GM23248 (cell line): ENCODE measurements around the gene RER1. TPM values are rescaled to one million over a fixed set of nuclear protein-coding genes. Genes with fewer than 3 reads are reported as not detected.

Source experiments
- DNase-seq: peaks from one replicate; pipeline ENCODE4 v3.0.0-alpha.2; 2015
- H2AFZ ChIP-seq: fragments of 200-600 bp; sonication (generic); 2 replicates; pipeline ENCODE4 v1.6.1; 2016; ENCODE audit warnings: antibody characterized with exemption
- H3F3A ChIP-seq: fragments of 200-600 bp; sonication (generic); 2 replicates; pipeline ENCODE4 v1.6.1; 2016; ENCODE audit warnings: mild to moderate bottlenecking, antibody characterized with exemption, mixed run types; ENCODE audit not compliant: insufficient read depth
- H3K27ac ChIP-seq: fragments of 200-600 bp; sonication (generic); 2 replicates; pipeline ENCODE4 v1.5.1; 2016; ENCODE audit warnings: mild to moderate bottlenecking
- H3K27me3 ChIP-seq: fragments of 200-600 bp; sonication (generic); replicated peaks from 2 replicates; pipeline ENCODE4 v1.6.1; 2016; ENCODE audit warnings: mild to moderate bottlenecking; ENCODE audit not compliant: insufficient read depth
- H3K36me3 ChIP-seq: fragments of 200-600 bp; sonication (generic); 2 replicates; pipeline ENCODE4 v1.6.1; 2016; ENCODE audit warnings: low read depth, mild to moderate bottlenecking
- H3K4me1 ChIP-seq: fragments of 200-600 bp; sonication (generic); 2 replicates; pipeline ENCODE4 v1.6.1; 2016; ENCODE audit warnings: mild to moderate bottlenecking; ENCODE audit not compliant: insufficient read depth
- H3K4me2 ChIP-seq: fragments of 200-600 bp; sonication (generic); one replicate; pipeline ENCODE4 v1.6.1; 2016; ENCODE audit warnings: mild to moderate bottlenecking; ENCODE audit not compliant: unreplicated experiment
- H3K4me3 ChIP-seq: fragments of 200-600 bp; sonication (generic); 2 replicates; pipeline ENCODE4 v1.5.1; 2016; ENCODE audit warnings: mild to moderate bottlenecking
- H3K79me2 ChIP-seq: fragments of 200-600 bp; sonication (generic); 2 replicates; pipeline ENCODE4 v1.6.1; 2016; ENCODE audit warnings: mild to moderate bottlenecking; ENCODE audit not compliant: insufficient read depth
- H3K9ac ChIP-seq: fragments of 200-600 bp; sonication (generic); 2 replicates; pipeline ENCODE4 v1.6.1; 2016; ENCODE audit warnings: mild to moderate bottlenecking
- H3K9me2 ChIP-seq: fragments of 200-600 bp; sonication (generic); 2 replicates; pipeline ENCODE4 v1.6.1; 2016; ENCODE audit warnings: mixed run types, mild to moderate bottlenecking, moderate library complexity; ENCODE audit not compliant: insufficient read depth
- H3K9me3 ChIP-seq: fragments of 200-600 bp; sonication (generic); one replicate; pipeline ENCODE4 v1.6.1; 2017; ENCODE audit warnings: low read depth
- H4K20me1 ChIP-seq: fragments of 200-600 bp; sonication (generic); 2 replicates; pipeline ENCODE4 v1.6.0; 2016; ENCODE audit not compliant: insufficient read depth
- EZH2 ChIP-seq: fragments of 200-600 bp; sonication (generic); IDR thresholded peaks from 2 replicates; pipeline ENCODE4 v1.6.1; 2018; ENCODE audit warnings: antibody characterized with exemption, mild to moderate bottlenecking; ENCODE audit not compliant: insufficient read depth, poor library complexity, severe bottlenecking
- EZH2phosphoT487 ChIP-seq: fragments of 200-600 bp; sonication (generic); IDR thresholded peaks from 2 replicates; pipeline ENCODE4 v1.6.1; 2018; ENCODE audit warnings: antibody characterized with exemption, moderate library complexity, mild to moderate bottlenecking, low read depth; ENCODE audit not compliant: insufficient read depth
- WGBS, 2 experiments: methylation state at CpG; one replicate each; pipeline ENCODE4 v1.1.6; 2015 to 2017; ENCODE audit warnings: low lambda C conversion rate in 2 of 2, low coverage in 1 of 2; ENCODE audit errors: missing lambda C conversion rate in 2 of 2; 5-methylcytosine and 5-hydroxymethylcytosine counted together
- in situ Hi-C: fragments of 300-500 bp; cut with MboI; formaldehyde crosslinking; loops from 2 replicates; pipeline ENCODE4 v1.15.0; 2020
- polyA plus RNA-seq: library from polyadenylated mRNA; unstranded; fragments of >200 nt; fragmentation: Nextera tagmentation; extraction: Ambion mirVana; gene quantifications from 2 replicates; pipeline ENCODE4 v1.2.1, GENCODE V29; 2016
- total RNA-seq: library from RNA; depleted of rRNA; stranded (reverse); fragments of >200 nt; shearing (Covaris generic); gene quantifications from 2 replicates; pipeline ENCODE4 v1.2.3, GENCODE V29; 2014

Gene RER1
- total and polyA plus RNA-seq, 2 experiments from 2014 or later: 135 to 331 TPM

DNA sequence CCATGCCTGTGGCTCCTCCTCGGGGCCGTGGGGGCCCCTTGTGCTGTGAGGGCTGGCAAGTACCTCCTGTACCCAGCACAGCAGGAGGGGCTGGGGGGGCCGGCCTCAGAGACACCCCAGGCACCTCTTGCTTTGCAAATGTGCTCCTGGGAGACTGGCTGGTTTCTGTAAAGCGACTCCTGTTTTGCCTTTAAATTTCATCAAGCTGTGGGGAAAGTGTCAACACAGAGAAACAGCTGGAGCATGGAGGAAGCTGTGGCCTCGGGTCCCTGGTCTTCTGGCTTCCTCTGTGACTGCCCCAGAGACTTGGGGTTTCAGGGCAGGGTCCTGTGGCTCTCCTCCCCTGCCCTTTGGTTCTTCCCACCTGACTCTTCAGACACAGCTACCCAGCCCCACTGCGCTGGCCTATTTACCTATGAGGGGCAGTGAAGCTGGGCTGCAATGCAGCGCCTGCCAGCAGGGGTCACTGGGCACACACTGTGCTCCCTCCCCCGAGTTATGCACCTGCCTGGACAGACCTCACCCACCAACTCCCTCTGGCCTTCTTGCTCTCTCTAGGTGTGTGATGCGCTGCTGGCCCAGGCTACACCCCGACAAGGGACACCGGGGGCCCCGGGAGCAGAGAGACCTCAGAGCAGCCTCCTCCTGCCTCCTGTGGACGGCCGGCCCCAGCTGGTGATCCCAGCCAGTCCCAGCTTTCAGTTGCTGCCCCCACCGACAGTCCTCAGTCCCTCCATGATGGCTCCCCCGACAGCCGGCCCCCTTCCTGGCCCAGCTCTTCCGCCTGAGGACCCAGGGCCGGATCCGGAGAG, 38.3 kb downstream of the RER1 start:
- DNase-seq: no peak
- Histone ChIP-seq H3K4me1 (no peaks in the 10 kb centered on the region), H3K27me3 (peaks cover 26% of the 10 kb centered on the region), H3K27ac (no peak overlapping the region), H3K9me2 (no peaks in the 10 kb centered on the region), H3K4me3 (no peak overlapping the region), H3K36me3 (no peaks in the 10 kb centered on the region), H3K9ac (no peak overlapping the region), H3K9me3 (no peaks in the 10 kb centered on the region), H3K4me2 (no peak overlapping the region), H3K79me2 (no peaks in the 10 kb centered on the region), H3F3A (no peaks in the 10 kb centered on the region), H4K20me1 (no peaks in the 10 kb centered on the region), H2AFZ (no peak overlapping the region)
- TF ChIP-seq EZH2phosphoT487 (no peak), EZH2 (no peak)
- WGBS, 2 experiments: 68% methylated on average over 17 to 20 of the region's 20 CpGs
- in situ Hi-C loops: no loop called here

GRCh38 chr1:2430592-2430973, 38.9 kb downstream of the RER1 start:
- Histone ChIP-seq H3K9ac (no peak overlapping the region), H3K79me2 (no peaks in the 10 kb centered on the region), H4K20me1 (no peaks in the 10 kb centered on the region), H3K4me3 (no peak overlapping the region), H2AFZ (no peak overlapping the region), H3K9me3 (no peaks in the 10 kb centered on the region), H3F3A (no peaks in the 10 kb centered on the region), H3K36me3 (no peaks in the 10 kb centered on the region), H3K4me1 (no peaks in the 10 kb centered on the region), H3K27ac (no peak overlapping the region), H3K27me3 (peaks cover 21% of the 10 kb centered on the region), H3K9me2 (no peaks in the 10 kb centered on the region), H3K4me2 (no peak overlapping the region)
- in situ Hi-C loops: no loop called here
- TF ChIP-seq EZH2: no peak
- TF ChIP-seq EZH2phosphoT487: no peak
- WGBS, 2 experiments: 48 to 55% methylated on average over 9 to 10 of the region's 10 CpGs
- no peak for DNase-seq

DNA sequence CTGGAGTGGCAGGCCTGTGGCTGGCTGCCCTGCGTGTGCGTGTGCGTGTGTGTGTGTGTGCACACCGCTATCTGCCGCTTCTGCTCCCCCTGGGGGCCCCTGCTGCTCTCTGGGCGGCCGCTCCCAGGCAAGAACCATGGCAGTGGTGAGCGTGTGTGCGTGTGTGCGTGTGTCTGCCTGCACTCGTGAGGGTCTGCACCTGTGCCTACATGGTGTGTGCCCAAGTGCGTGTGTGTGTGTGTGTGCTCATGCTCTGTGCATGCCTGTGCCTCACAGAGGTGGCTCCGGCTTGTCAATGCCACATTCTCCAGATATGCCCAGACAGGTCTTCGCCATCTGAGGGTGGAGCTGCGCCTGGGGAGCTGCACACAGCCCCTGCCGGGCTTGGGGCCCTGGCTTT, 39.5 kb downstream of the RER1 start:
- Histone ChIP-seq H3F3A (no peaks in the 10 kb centered on the region), H3K9ac (no peak overlapping the region), H3K27me3 (peaks cover 17% of the 10 kb centered on the region), H3K4me2 (no peak overlapping the region), H3K27ac (no peak overlapping the region), H3K9me3 (no peaks in the 10 kb centered on the region), H3K4me1 (no peaks in the 10 kb centered on the region), H3K4me3 (no peak overlapping the region), H3K36me3 (no peaks in the 10 kb centered on the region), H3K9me2 (no peaks in the 10 kb centered on the region), H3K79me2 (no peaks in the 10 kb centered on the region), H4K20me1 (no peaks in the 10 kb centered on the region), H2AFZ (no peak overlapping the region)
- no peak for DNase-seq
- TF ChIP-seq EZH2 (no peak), EZH2phosphoT487 (no peak)
- 8 to 9% methylated on average over 16 of the region's 16 CpGs for WGBS, 2 experiments
- in situ Hi-C loops: no loop called here

DNA sequence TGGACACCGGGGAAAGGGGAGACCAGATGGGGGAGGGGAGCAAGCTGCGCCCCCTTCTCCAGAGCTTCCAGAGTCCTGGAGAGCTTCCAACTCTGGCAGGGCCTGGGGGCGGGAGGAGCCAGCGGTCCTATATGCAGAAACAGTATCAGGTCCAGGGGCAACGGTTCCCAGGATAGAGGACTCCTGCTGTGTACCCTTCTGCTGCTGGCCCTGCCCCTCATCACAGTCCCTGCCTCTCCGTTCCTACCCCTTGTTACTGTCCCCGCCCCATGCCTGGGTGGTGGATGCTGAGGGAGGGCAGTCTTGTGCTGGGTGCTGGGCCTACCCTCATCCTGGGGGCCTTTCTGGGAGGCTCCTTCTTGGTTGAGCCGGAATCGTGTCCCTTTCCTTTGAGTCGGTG, 39.9 kb downstream of the RER1 start:
- H3K27ac ChIP-seq: no peak overlapping the region
- H3K9me3 ChIP-seq: no peaks in the 10 kb centered on the region
- no peaks in the 10 kb centered on the region for H3F3A ChIP-seq
- in situ Hi-C loops: no loop called here
- H3K79me2 ChIP-seq: no peaks in the 10 kb centered on the region
- peaks cover 15% of the 10 kb centered on the region for H3K27me3 ChIP-seq
- WGBS, 2 experiments: 33 to 37% methylated on average over 9 to 10 of the region's 10 CpGs
- H3K4me1 ChIP-seq: no peaks in the 10 kb centered on the region
- no peaks in the 10 kb centered on the region for H3K9me2 ChIP-seq
- H3K4me3 ChIP-seq: no peak overlapping the region
- H3K4me2 ChIP-seq: no peak overlapping the region
- no peak for DNase-seq
- TF ChIP-seq EZH2phosphoT487 (no peak), EZH2 (no peak)
- no peaks in the 10 kb centered on the region for H3K36me3 ChIP-seq
- no peak overlapping the region for H2AFZ ChIP-seq
- H3K9ac ChIP-seq: no peak overlapping the region
- H4K20me1 ChIP-seq: no peaks in the 10 kb centered on the region
